ENCODE results near the gene CHST11. TPM values are rescaled to one million over a fixed set of nuclear protein-coding genes. Genes with fewer than 3 reads are reported as not detected.

The CHST11 gene
- total and polyA plus RNA-seq, 9 of the 15 experiments (the other 6 are each of a cell fraction or from before 2014, with no cell fraction given) = 2.3 to 38.7 (median 15.0) TPM

DNA sequence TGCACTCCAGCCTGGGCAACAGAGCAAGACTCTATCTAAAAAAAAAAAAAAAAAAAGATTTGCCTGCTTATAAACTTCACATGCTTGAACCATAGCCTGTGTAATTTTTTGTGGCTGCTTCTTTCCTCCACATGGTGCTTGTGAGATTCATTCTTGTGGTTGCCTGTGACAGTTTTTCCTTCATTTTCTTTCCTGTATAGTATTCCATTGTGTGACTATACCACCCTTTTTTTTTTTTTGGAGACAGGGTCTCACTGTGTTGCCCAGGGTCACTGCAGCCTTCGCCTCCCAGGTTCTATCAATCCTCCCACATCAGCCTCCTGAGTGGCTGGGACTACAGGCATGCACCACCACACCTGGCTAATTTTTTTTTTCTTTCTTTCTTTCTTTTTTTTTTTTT, 22.6 kb upstream of the CHST11 start:
- FAIRE-seq = no peak
- Histone ChIP-seq H3K27me3 (ENCODE audit: control insufficient read depth in 2 of 2, insufficient read depth in 2 of 2, low read length in 2 of 2) (peaks cover 3 to 26% of the 10 kb centered on the region in 2 experiments; a peak in 3 of 5 replicates), H3K9ac (ENCODE audit: insufficient read depth in 1 of 2, low read depth in 2 of 2, low read length in 2 of 2) (no peak overlapping the region), H3K4me2 (ENCODE audit: insufficient read depth, low read length) (no peak overlapping the region), H3K4me3 (no peak overlapping the region), H3K27ac (ENCODE audit: extremely low read depth, low read depth, low read length) (no peak overlapping the region), H3K79me2 (ENCODE audit: control insufficient read depth, insufficient read depth, low read length) (no peaks in the 10 kb centered on the region), H3K9me3 (replicated peaks; ENCODE audit: control insufficient read depth, insufficient read depth, low read depth, low read length) (no peaks in the 10 kb centered on the region), H4K20me1 (replicated peaks; ENCODE audit: control insufficient read depth, insufficient read depth, low read length) (no peaks in the 10 kb centered on the region), H3K36me3 (ENCODE audit: control insufficient read depth, insufficient read depth, low read length) (no peaks in the 10 kb centered on the region), H2AFZ (ENCODE audit: low read depth, low read length) (no peak overlapping the region), H3K9me1 (ENCODE audit: control insufficient read depth, insufficient read depth, low read length) (no peaks in the 10 kb centered on the region), H3K4me1 (replicated peaks in 1 of 2; ENCODE audit: control insufficient read depth in 2 of 2, insufficient read depth in 2 of 2, low read length in 2 of 2) (no peaks in the 10 kb centered on the region; a peak in 2 of 5 replicates)
- CTCF ChIA-PET (ENCODE audit: low intra/inter-chr PET ratio) = no interaction called here
- DNase-seq (ENCODE audit: extremely low read depth in 1 of 4, low spot score in 3 of 4) = no peak
- POLR2A ChIA-PET = interaction anchor here (0.7 to 1.3 kb wide), 3 partner anchors 9 to 147 kb away, joined by 3 to 5 read pairs (median 4); no protein-coding TSS in a partner anchor
- 0% methylated on average over 1 of the region's 1 CpG for WGBS (ENCODE audit: insufficient coverage, low coverage, missing lambda C conversion rate)
- TF ChIP-seq ZNF146 (CRISPR knock-in tag; IDR thresholded peaks at IDR 0.05; ENCODE audit: unreplicated experiment) = peak; percentile 58
- no peak for TF ChIP-seq GATAD2A (IDR thresholded peaks at IDR 0.05)
- intact Hi-C loops (cut with micrococcal nuclease) = no loop called here
- BruUV-seq (replicated peaks) = no TSS peak
- ATAC-seq = no peak
- in situ Hi-C loops (cut with MboI) = no loop called here

DNA sequence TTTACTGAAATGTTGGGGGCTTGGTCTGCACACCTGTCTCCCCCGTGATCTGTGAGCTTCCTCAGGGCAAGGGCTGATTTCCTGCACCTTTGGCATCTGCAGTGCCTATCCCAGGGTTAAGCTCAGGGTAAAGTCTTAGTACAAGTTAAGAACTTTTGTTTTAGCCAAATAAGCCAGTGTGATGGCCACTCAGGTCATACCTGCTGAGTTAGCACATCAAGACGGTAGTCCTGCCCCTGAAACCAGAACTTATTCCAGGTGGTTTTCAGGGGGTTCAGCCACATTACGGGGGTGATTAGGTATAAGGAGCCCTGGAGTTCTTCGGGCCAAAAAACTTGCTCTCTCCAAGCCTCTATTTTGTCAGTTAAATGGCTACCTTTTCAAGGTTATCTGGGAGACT, 21.6 kb upstream of the CHST11 start:
- Histone ChIP-seq H3K4me2 (ENCODE audit: insufficient read depth, low read length) (no peak overlapping the region), H3K4me3 (no peak overlapping the region), H4K20me1 (replicated peaks; ENCODE audit: control insufficient read depth, insufficient read depth, low read length) (no peaks in the 10 kb centered on the region), H3K4me1 (replicated peaks in 1 of 2; ENCODE audit: control insufficient read depth in 2 of 2, insufficient read depth in 2 of 2, low read length in 2 of 2) (no peaks in the 10 kb centered on the region; a peak in 3 of 5 replicates), H3K9me1 (ENCODE audit: control insufficient read depth, insufficient read depth, low read length) (no peaks in the 10 kb centered on the region), H2AFZ (ENCODE audit: low read depth, low read length) (no peak overlapping the region), H3K9ac (ENCODE audit: insufficient read depth in 1 of 2, low read depth in 2 of 2, low read length in 2 of 2) (no peak overlapping the region), H3K36me3 (ENCODE audit: control insufficient read depth, insufficient read depth, low read length) (no peaks in the 10 kb centered on the region), H3K27me3 (ENCODE audit: control insufficient read depth in 2 of 2, insufficient read depth in 2 of 2, low read length in 2 of 2) (peaks cover 3 to 26% of the 10 kb centered on the region in 2 experiments; a peak in 3 of 5 replicates), H3K27ac (ENCODE audit: extremely low read depth, low read depth, low read length) (no peak overlapping the region), H3K79me2 (ENCODE audit: control insufficient read depth, insufficient read depth, low read length) (no peaks in the 10 kb centered on the region), H3K9me3 (replicated peaks; ENCODE audit: control insufficient read depth, insufficient read depth, low read depth, low read length) (no peaks in the 10 kb centered on the region)
- 6% methylated on average over 4 of the region's 4 CpGs for WGBS (ENCODE audit: insufficient coverage, low coverage, missing lambda C conversion rate)
- FAIRE-seq = no peak
- intact Hi-C loops (cut with micrococcal nuclease) = no loop called here
- in situ Hi-C loops (cut with MboI) = no loop called here
- TF ChIP-seq ZNF644 (tag; IDR thresholded peaks at IDR 0.05; ENCODE audit: low read depth) (no peak), SUPT5H (IDR thresholded peaks at IDR 0.05) (no peak), ZNF316 (IDR thresholded peaks at IDR 0.05) (peak; percentile 52), CBX1 (IDR thresholded peaks at IDR 0.05; ENCODE audit: low read depth) (no peak), ZNF140 (CRISPR knock-in tag; IDR thresholded peaks at IDR 0.05) (no peak), MAFG (tag; conservative IDR thresholded peaks at IDR 0.05) (0 out of 2 replicates have a peak, but pooled peaks have one; percentile 24), C11orf30 (IDR thresholded peaks at IDR 0.05; ENCODE audit: low read depth) (peak; percentile 52; the same call in 1 of the 2 replicates)
- TF ChIP-seq, protein P1, sequence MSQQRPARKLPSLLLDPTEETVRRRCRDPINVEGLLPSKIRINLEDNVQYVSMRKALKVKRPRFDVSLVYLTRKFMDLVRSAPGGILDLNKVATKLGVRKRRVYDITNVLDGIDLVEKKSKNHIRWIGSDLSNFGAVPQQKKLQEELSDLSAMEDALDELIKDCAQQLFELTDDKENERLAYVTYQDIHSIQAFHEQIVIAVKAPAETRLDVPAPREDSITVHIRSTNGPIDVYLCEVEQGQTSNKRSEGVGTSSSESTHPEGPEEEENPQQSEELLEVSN (IDR thresholded peaks at IDR 0.05; ENCODE audit: borderline replicate concordance in 1 of 2, extremely low read depth in 1 of 2, insufficient read depth in 1 of 2, insufficient read length in 1 of 2, low read depth in 1 of 2, low read length in 1 of 2, poor library complexity in 1 of 2, severe bottlenecking in 1 of 2) = no peak
- TF ChIP-seq, protein P2, sequence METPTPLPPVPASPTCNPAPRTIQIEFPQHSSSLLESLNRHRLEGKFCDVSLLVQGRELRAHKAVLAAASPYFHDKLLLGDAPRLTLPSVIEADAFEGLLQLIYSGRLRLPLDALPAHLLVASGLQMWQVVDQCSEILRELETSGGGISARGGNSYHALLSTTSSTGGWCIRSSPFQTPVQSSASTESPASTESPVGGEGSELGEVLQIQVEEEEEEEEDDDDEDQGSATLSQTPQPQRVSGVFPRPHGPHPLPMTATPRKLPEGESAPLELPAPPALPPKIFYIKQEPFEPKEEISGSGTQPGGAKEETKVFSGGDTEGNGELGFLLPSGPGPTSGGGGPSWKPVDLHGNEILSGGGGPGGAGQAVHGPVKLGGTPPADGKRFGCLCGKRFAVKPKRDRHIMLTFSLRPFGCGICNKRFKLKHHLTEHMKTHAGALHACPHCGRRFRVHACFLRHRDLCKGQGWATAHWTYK (CRISPR knock-in tag; IDR thresholded peaks at IDR 0.05) = no peak
- ChIA-PET CTCF (ENCODE audit: low intra/inter-chr PET ratio) (no interaction called here), POLR2A (interaction anchor here (0.7 to 1.9 kb wide), 4 partner anchors 8 to 11 kb away, joined by 3 to 9 read pairs (median 4); no protein-coding TSS in a partner anchor)
- no peak for ATAC-seq
- BruUV-seq (replicated peaks) = no TSS peak
- no peak for DNase-seq (ENCODE audit: extremely low read depth in 1 of 4, low spot score in 3 of 4)
